Liver (tissue), 3 donors: Measurements from ENCODE around the gene CLIC5.

Experiments used
- CTCF ChIP-seq: fragments of 150-350 bp; IDR thresholded peaks from 2 replicates; pipeline ENCODE4 v1.5.1; 2017; ENCODE audit warnings: improper control_type of control experiment, low read depth, low read length; ENCODE audit not compliant: missing input control
- JUND ChIP-seq, 2 donors: IDR thresholded peaks; 2 replicates each; pipeline ENCODE4 v1.6.1; 2016; ENCODE audit warnings: antibody characterized with exemption in 2 of 2
- NR2F2 ChIP-seq: IDR thresholded peaks from 2 replicates; pipeline ENCODE4 v1.6.1; 2016; ENCODE audit warnings: antibody characterized with exemption
- RAD21 ChIP-seq, 2 donors: IDR thresholded peaks; 2 replicates each; pipeline ENCODE4 v1.6.1; 2016; ENCODE audit warnings: antibody characterized with exemption in 2 of 2, mild to moderate bottlenecking in 2 of 2
- TAF1 ChIP-seq: conservative IDR thresholded peaks from 2 replicates; pipeline ENCODE4 v1.6.1; 2016; ENCODE audit warnings: antibody characterized with exemption, mild to moderate bottlenecking
- YY1 ChIP-seq: IDR thresholded peaks from 2 replicates; pipeline ENCODE4 v1.6.1; 2016; ENCODE audit warnings: antibody characterized with exemption, mild to moderate bottlenecking
- ZBTB33 ChIP-seq: IDR thresholded peaks from 2 replicates; pipeline ENCODE4 v1.6.1; 2016; ENCODE audit warnings: antibody characterized with exemption
- TF ChIP-seq, protein P1 (sequence below): IDR thresholded peaks from 2 replicates; pipeline ENCODE4 v1.6.1; 2016; ENCODE audit warnings: antibody characterized with exemption, mild to moderate bottlenecking
- TF ChIP-seq, protein P2 (sequence below): IDR thresholded peaks from 2 replicates; pipeline ENCODE4 v1.6.1; 2016; ENCODE audit warnings: antibody characterized with exemption
- donor health status: healthy.
- donor health status: healthy.

DNA sequence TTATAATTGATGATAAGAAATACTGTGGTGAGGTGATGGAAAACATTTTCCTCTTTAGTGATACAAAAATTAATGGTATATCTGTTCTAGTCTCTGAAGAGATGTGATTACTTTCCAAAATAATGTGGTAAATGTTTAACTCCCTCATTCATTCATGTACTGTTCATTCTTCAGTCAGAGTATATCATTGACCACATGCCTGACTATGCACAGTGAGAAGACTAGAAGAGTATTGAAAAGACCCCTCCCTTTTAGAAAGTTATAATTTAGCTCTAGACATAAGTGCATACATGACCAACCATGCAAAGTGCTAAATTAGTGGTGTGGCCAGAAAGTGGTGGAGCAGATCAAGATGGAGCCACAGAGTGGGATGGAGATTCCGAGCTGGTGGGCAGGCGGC lies 133.0 kb downstream of the CLIC5 start:
- TF ChIP-seq, protein P1, sequence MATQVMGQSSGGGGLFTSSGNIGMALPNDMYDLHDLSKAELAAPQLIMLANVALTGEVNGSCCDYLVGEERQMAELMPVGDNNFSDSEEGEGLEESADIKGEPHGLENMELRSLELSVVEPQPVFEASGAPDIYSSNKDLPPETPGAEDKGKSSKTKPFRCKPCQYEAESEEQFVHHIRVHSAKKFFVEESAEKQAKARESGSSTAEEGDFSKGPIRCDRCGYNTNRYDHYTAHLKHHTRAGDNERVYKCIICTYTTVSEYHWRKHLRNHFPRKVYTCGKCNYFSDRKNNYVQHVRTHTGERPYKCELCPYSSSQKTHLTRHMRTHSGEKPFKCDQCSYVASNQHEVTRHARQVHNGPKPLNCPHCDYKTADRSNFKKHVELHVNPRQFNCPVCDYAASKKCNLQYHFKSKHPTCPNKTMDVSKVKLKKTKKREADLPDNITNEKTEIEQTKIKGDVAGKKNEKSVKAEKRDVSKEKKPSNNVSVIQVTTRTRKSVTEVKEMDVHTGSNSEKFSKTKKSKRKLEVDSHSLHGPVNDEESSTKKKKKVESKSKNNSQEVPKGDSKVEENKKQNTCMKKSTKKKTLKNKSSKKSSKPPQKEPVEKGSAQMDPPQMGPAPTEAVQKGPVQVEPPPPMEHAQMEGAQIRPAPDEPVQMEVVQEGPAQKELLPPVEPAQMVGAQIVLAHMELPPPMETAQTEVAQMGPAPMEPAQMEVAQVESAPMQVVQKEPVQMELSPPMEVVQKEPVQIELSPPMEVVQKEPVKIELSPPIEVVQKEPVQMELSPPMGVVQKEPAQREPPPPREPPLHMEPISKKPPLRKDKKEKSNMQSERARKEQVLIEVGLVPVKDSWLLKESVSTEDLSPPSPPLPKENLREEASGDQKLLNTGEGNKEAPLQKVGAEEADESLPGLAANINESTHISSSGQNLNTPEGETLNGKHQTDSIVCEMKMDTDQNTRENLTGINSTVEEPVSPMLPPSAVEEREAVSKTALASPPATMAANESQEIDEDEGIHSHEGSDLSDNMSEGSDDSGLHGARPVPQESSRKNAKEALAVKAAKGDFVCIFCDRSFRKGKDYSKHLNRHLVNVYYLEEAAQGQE: no peak
- TF ChIP-seq TAF1: no peak
- TF ChIP-seq CTCF: no peak
- no peak for TF ChIP-seq NR2F2
- TF ChIP-seq, protein P2, sequence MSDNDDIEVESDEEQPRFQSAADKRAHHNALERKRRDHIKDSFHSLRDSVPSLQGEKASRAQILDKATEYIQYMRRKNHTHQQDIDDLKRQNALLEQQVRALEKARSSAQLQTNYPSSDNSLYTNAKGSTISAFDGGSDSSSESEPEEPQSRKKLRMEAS: no peak
- TF ChIP-seq ZBTB33: no peak
- TF ChIP-seq YY1: no peak
- no peak for TF ChIP-seq RAD21 (IDR thresholded peaks at IDR 0.05)
- no peak for TF ChIP-seq JUND (IDR thresholded peaks at IDR 0.05)
